SK-N-SH treated with all-trans-retinoic acid at 6 μM for 48 hours (cell line): ENCODE results near the gene SLC15A1.

Source experiments
- ARNTL ChIP-seq: fragments of 450-650 bp; formaldehyde crosslinking; IDR thresholded peaks from 2 replicates; pipeline ENCODE4 v1.5.0; 2020; ENCODE audit warnings: low read depth, mild to moderate bottlenecking, moderate library complexity, borderline replicate concordance
- BACH2 ChIP-seq: fragments of 250-450 bp; sonication (Bioruptor Pico); IDR thresholded peaks from 2 replicates; pipeline ENCODE4 v1.9.0; 2021; ENCODE audit warnings: mild to moderate bottlenecking, borderline replicate concordance
- CSDC2 ChIP-seq: fragments of 250-450 bp; sonication (Bioruptor Pico); IDR thresholded peaks from 2 replicates; pipeline ENCODE4 v1.5.0; 2020; ENCODE audit warnings: mild to moderate bottlenecking, moderate library complexity
- ESRRG ChIP-seq: fragments of 250-450 bp; sonication (Bioruptor Pico); IDR thresholded peaks from 2 replicates; pipeline ENCODE4 v1.6.1; 2021; ENCODE audit warnings: mild to moderate bottlenecking
- POU6F1 ChIP-seq: fragments of 250-450 bp; sonication (Bioruptor Pico); IDR thresholded peaks from 2 replicates; pipeline ENCODE4 v1.8.0; 2021; ENCODE audit warnings: low read depth, mild to moderate bottlenecking, moderate library complexity, borderline replicate concordance
- RARB ChIP-seq: fragments of 250-450 bp; sonication (Bioruptor Pico); IDR thresholded peaks from 2 replicates; pipeline ENCODE4 v1.8.0; 2021; ENCODE audit warnings: mild to moderate bottlenecking, moderate library complexity
- ZC3H10 ChIP-seq: fragments of 250-450 bp; sonication (Bioruptor Pico); IDR thresholded peaks from 2 replicates; pipeline ENCODE4 v1.5.1; 2021; ENCODE audit warnings: mild to moderate bottlenecking, moderate library complexity
- ZFP3 ChIP-seq: fragments of 250-450 bp; sonication (Bioruptor Pico); IDR thresholded peaks from 2 replicates; pipeline ENCODE4 v1.5.0; 2020; ENCODE audit warnings: mild to moderate bottlenecking, moderate library complexity
- ZFP30 ChIP-seq: fragments of 450-650 bp; formaldehyde crosslinking; IDR thresholded peaks from 2 replicates; pipeline ENCODE4 v1.5.0; 2022; ENCODE audit warnings: mild to moderate bottlenecking, moderate library complexity
- TF ChIP-seq, protein P1 (sequence below): fragments of 250-450 bp; sonication (Bioruptor Pico); IDR thresholded peaks from 2 replicates; pipeline ENCODE4 v1.8.0; 2020; ENCODE audit warnings: mild to moderate bottlenecking, moderate library complexity, borderline replicate concordance

- TF ChIP-seq CSDC2 (CRISPR knock-in tag) (no peak), BACH2 (no peak), RARB (CRISPR knock-in tag) (no peak), POU6F1 (CRISPR knock-in tag) (no peak), ZC3H10 (no peak), ESRRG (no peak), ARNTL (CRISPR knock-in tag) (no peak), ZFP3 (CRISPR knock-in tag) (no peak), ZFP30 (CRISPR knock-in tag) (no peak)
- TF ChIP-seq, protein P1, sequence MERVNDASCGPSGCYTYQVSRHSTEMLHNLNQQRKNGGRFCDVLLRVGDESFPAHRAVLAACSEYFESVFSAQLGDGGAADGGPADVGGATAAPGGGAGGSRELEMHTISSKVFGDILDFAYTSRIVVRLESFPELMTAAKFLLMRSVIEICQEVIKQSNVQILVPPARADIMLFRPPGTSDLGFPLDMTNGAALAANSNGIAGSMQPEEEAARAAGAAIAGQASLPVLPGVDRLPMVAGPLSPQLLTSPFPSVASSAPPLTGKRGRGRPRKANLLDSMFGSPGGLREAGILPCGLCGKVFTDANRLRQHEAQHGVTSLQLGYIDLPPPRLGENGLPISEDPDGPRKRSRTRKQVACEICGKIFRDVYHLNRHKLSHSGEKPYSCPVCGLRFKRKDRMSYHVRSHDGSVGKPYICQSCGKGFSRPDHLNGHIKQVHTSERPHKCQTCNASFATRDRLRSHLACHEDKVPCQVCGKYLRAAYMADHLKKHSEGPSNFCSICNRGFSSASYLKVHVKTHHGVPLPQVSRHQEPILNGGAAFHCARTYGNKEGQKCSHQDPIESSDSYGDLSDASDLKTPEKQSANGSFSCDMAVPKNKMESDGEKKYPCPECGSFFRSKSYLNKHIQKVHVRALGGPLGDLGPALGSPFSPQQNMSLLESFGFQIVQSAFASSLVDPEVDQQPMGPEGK (CRISPR knock-in tag) = no peak
Measured at GRCh38 chr13:98685146-98685545, 67.3 kb downstream of the SLC15A1 start.
